IMR-90 (cell line): ENCODE results near the gene COL4A2. TPM values are rescaled to one million over a fixed set of nuclear protein-coding genes. Genes with fewer than 3 reads are reported as not detected.
A peak's percentile ranks its signal among the peaks of the same experiment; 100 is the strongest.

ENCODE experiments used
- ATAC-seq: fragments of 200-7000 bp; cut with Tn5 transposase; 2 replicates; pipeline ENCODE4 v1.9.1; 2020; ENCODE audit warnings: low read depth, mild to moderate bottlenecking, moderate library complexity
- BruUV-seq: library from RNA; stranded (reverse); fragments of 400-500 nt; replicated peaks from 2 replicates; lab custom pipeline; 2021; lab: Mats Ljungman, UMichigan
- CTCF ChIA-PET: fragments of 300-600 bp; formaldehyde crosslinking; extraction: SDS; loops from one replicate; lab custom pipeline; 2021; ENCODE audit warnings: antibody characterized with exemption; lab: Yijun Ruan, JAX
- POLR2A ChIA-PET: fragments of 300-600 bp; sonication (Branson Sonifier 250); formaldehyde crosslinking; loops from one replicate; lab custom pipeline; 2022; ENCODE audit warnings: antibody characterized with exemption; ENCODE audit not compliant: unreplicated experiment; lab: Charles Lee
- DNase-seq: peaks from one replicate; pipeline ENCODE4 v3.0.0; 2013
- H2AFZ ChIP-seq: replicated peaks from 2 replicates; pipeline ENCODE3; 2013; ENCODE audit warnings: low read length, mild to moderate bottlenecking; ENCODE audit not compliant: poor library complexity
- H2AK5ac ChIP-seq: 2 replicates; pipeline ENCODE4 v1.6.1; 2013; ENCODE audit warnings: low read depth, low read length, inconsistent platforms
- H2AK9ac ChIP-seq: replicated peaks from 2 replicates; pipeline ENCODE3; 2013; ENCODE audit warnings: mild to moderate bottlenecking, low read depth, low read length, moderate library complexity; ENCODE audit not compliant: poor library complexity
- H2BK120ac ChIP-seq: 2 replicates; pipeline ENCODE4 v1.6.1; 2013; ENCODE audit warnings: low read depth, low read length, inconsistent platforms
- H2BK15ac ChIP-seq: 3 replicates; pipeline ENCODE4 v1.6.1; 2013; ENCODE audit warnings: low read depth, low read length, inconsistent platforms
- H2BK20ac ChIP-seq: 2 replicates; pipeline ENCODE4 v1.6.1; 2013; ENCODE audit warnings: low read depth, mild to moderate bottlenecking, inconsistent platforms, low read length, moderate library complexity
- H2BK5ac ChIP-seq: 2 replicates; pipeline ENCODE4 v1.6.1; 2013; ENCODE audit warnings: mild to moderate bottlenecking, low read depth, low read length, inconsistent platforms; ENCODE audit not compliant: poor library complexity, severe bottlenecking
- H3K14ac ChIP-seq: replicated peaks from 2 replicates; pipeline ENCODE4 v1.6.1; 2013; ENCODE audit warnings: low read depth, low read length, inconsistent platforms
- H3K18ac ChIP-seq: 2 replicates; pipeline ENCODE4 v1.6.1; 2013; ENCODE audit warnings: low read depth, low read length, control low read depth
- H3K23ac ChIP-seq: 2 replicates; pipeline ENCODE4 v1.6.1; 2013; ENCODE audit warnings: low read depth, low read length, inconsistent platforms
- H3K27ac ChIP-seq: 2 replicates; pipeline ENCODE4 v1.5.1; 2013; ENCODE audit warnings: mild to moderate bottlenecking, control low read depth, low read length; ENCODE audit not compliant: insufficient read depth
- H3K27me3 ChIP-seq: 2 replicates; pipeline ENCODE4 v1.6.1; 2013; ENCODE audit warnings: low read length; ENCODE audit not compliant: control insufficient read depth, insufficient read depth
- H3K36me3 ChIP-seq: 2 replicates; pipeline ENCODE4 v1.6.1; 2013; ENCODE audit warnings: low read length, mixed read lengths; ENCODE audit not compliant: control insufficient read depth, insufficient read depth
- H3K4ac ChIP-seq: 2 replicates; pipeline ENCODE4 v1.6.1; 2013; ENCODE audit warnings: low read depth, low read length, inconsistent platforms
- H3K4me1 ChIP-seq: 2 replicates; pipeline ENCODE4 v1.6.1; 2013; ENCODE audit warnings: low read length, mixed read lengths; ENCODE audit not compliant: control insufficient read depth, insufficient read depth
- H3K4me2 ChIP-seq: 2 replicates; pipeline ENCODE4 v1.6.1; 2013; ENCODE audit warnings: low read depth, mild to moderate bottlenecking, control low read depth, low read length, moderate library complexity
- H3K4me3 ChIP-seq: 2 replicates; pipeline ENCODE4 v1.5.1; 2013; ENCODE audit warnings: low read depth, mild to moderate bottlenecking, control low read depth, low read length, moderate library complexity; ENCODE audit not compliant: insufficient read depth
- H3K56ac ChIP-seq: 2 replicates; pipeline ENCODE4 v1.6.1; 2013; ENCODE audit warnings: low read length, inconsistent platforms; ENCODE audit not compliant: insufficient read depth; ENCODE audit errors: extremely low read depth
- H3K79me1 ChIP-seq, 2 experiments: 2 replicates each; pipeline ENCODE4 v1.6.1; 2013; ENCODE audit warnings: low read length in 2 of 2, inconsistent platforms in 1 of 2, low read depth in 1 of 2
- H3K9ac ChIP-seq: 2 replicates; pipeline ENCODE4 v1.6.1; 2013; ENCODE audit warnings: low read depth, low read length, control low read depth
- H3K9me1 ChIP-seq: 2 replicates; pipeline ENCODE4 v1.6.1; 2013; ENCODE audit warnings: low read length, inconsistent platforms; ENCODE audit not compliant: insufficient read depth
- H3K9me3 ChIP-seq: 2 replicates; pipeline ENCODE4 v1.6.1; 2013; ENCODE audit warnings: low read length; ENCODE audit not compliant: control insufficient read depth, insufficient read depth
- H4K20me1 ChIP-seq: 2 replicates; pipeline ENCODE4 v1.6.1; 2013; ENCODE audit warnings: low read length, inconsistent platforms; ENCODE audit not compliant: insufficient read depth
- H4K5ac ChIP-seq: 2 replicates; pipeline ENCODE4 v1.6.1; 2013; ENCODE audit warnings: mild to moderate bottlenecking, low read depth, low read length, control low read depth
- H4K8ac ChIP-seq, 2 experiments: 2 replicates each; pipeline ENCODE4 v1.6.1; 2013; ENCODE audit warnings: low read depth in 2 of 2, low read length in 2 of 2, control low read depth in 1 of 2, inconsistent platforms in 1 of 2
- H4K91ac ChIP-seq: 2 replicates; pipeline ENCODE4 v1.6.1; 2013; ENCODE audit warnings: low read depth, low read length, inconsistent platforms; ENCODE audit not compliant: insufficient read depth
- POLR2A ChIP-seq: IDR thresholded peaks from 2 replicates; pipeline ENCODE4 v1.6.1; 2012; ENCODE audit warnings: mild to moderate bottlenecking, low read depth, low read length
- WGBS, 2 experiments: methylation state at CpG; one replicate each; pipeline versions ENCODE4 v1.1.5 to v1.1.7; 2013; ENCODE audit warnings: missing lambda C conversion rate in 2 of 2; ENCODE audit not compliant: insufficient read length in 1 of 2; ENCODE audit errors: extremely low coverage in 2 of 2; 5-methylcytosine and 5-hydroxymethylcytosine counted together
- dilution Hi-C: fragments of 300-500 bp; cut with HindIII; formaldehyde crosslinking; loops from one replicate; pipeline ENCODE4 v1.14.3; 2018; ENCODE audit warnings: low sequenced_read_pairs; ENCODE audit not compliant: unreplicated experiment
- in situ Hi-C: fragments of 300-500 bp; cut with MboI; formaldehyde crosslinking; loops from 3 replicates; pipeline ENCODE4 v1.14.3; 2019; ENCODE audit warnings: low sequenced_read_pairs, inconsistent platforms, mixed read lengths
- intact Hi-C: fragments of 100-400 bp; cut with micrococcal nuclease; formaldehyde crosslinking; loops from 2 replicates; pipeline ENCODE4 v1.10.0; 2022
- polyA plus RNA-seq, 3 experiments: library from polyadenylated mRNA; depleted of rRNA; stranded (reverse); fragments of >200 nt; gene quantifications; 2 replicates each; pipeline ENCODE4 v1.2.3, GENCODE V29; 2012; ENCODE audit warnings: low replicate concordance in 1 of 3
- total RNA-seq: library from RNA; depleted of rRNA; stranded (reverse); fragments of >200 nt; gene quantifications from 2 replicates; pipeline ENCODE4 v1.2.3, GENCODE V29; 2012
- TF ChIP-seq, protein P1 (sequence below): fragments of 150-350 bp; IDR thresholded peaks from 2 replicates; pipeline ENCODE4 v1.6.1; 2017; ENCODE audit warnings: mild to moderate bottlenecking, antibody characterized with exemption, low read length, low read depth

Gene COL4A2
- total and polyA plus RNA-seq, 2 of the 4 experiments (the other 2 are of a cell fraction) = 90.7 to 457 TPM

- H3K23ac ChIP-seq = peak overlapping the region; percentile 47; the same call in 1 of the 2 replicates
- intact Hi-C loops (no loop called here), dilution Hi-C loops (no loop called here), in situ Hi-C loops (no loop called here)
- peaks cover 11% of the 10 kb centered on the region for H3K36me3 ChIP-seq
- no peak overlapping the region for H3K4me3 ChIP-seq
- peak overlapping the region in 1 of 2 experiments; percentile 11; a peak in 1 of 4 replicates for H4K8ac ChIP-seq
- WGBS, 2 experiments = 80% methylated on average over 3 of the region's 20 CpGs; no CpG with 5 or more reads in 1 of the 2 experiments
- no peaks in the 10 kb centered on the region for H3K27me3 ChIP-seq
- ChIA-PET CTCF (no interaction called here), POLR2A (no interaction called here)
- H2AK5ac ChIP-seq = 0 out of 2 replicates have a peak overlapping the region, but pooled peaks have one; percentile 40
- H2BK15ac ChIP-seq = no peak overlapping the region
- H3K9ac ChIP-seq = no peak overlapping the region
- no peak overlapping the region for H2BK120ac ChIP-seq
- ATAC-seq (no peak), DNase-seq (peak; percentile 50)
- no peak overlapping the region for H3K4me2 ChIP-seq
- H2AFZ ChIP-seq = no peak overlapping the region
- 0 out of 2 replicates have a peak overlapping the region, but pooled peaks have one; percentile 36 for H3K4ac ChIP-seq
- no TSS peak for BruUV-seq
- peaks cover 15% of the 10 kb centered on the region; the same call in 1 of the 2 replicates for H4K20me1 ChIP-seq
- no peak overlapping the region for H3K27ac ChIP-seq
- peaks cover 39 to 82% of the 10 kb centered on the region in 2 experiments for H3K79me1 ChIP-seq
- H3K14ac ChIP-seq = peak overlapping the region; percentile 47
- no peak overlapping the region for H2AK9ac ChIP-seq
- H3K9me3 ChIP-seq = no peaks in the 10 kb centered on the region
- no peak overlapping the region for H3K18ac ChIP-seq
- no peak overlapping the region; the same call in 1 of the 2 replicates for H4K5ac ChIP-seq
- H3K4me1 ChIP-seq = peaks cover 11% of the 10 kb centered on the region
- peak overlapping the region; percentile 46; the same call in 1 of the 2 replicates for H2BK20ac ChIP-seq
- peaks cover 21% of the 10 kb centered on the region for H3K9me1 ChIP-seq
- TF ChIP-seq, protein P1, sequence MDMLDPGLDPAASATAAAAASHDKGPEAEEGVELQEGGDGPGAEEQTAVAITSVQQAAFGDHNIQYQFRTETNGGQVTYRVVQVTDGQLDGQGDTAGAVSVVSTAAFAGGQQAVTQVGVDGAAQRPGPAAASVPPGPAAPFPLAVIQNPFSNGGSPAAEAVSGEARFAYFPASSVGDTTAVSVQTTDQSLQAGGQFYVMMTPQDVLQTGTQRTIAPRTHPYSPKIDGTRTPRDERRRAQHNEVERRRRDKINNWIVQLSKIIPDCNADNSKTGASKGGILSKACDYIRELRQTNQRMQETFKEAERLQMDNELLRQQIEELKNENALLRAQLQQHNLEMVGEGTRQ = peak; percentile 42
- no peak for TF ChIP-seq POLR2A
- no peak overlapping the region for H4K91ac ChIP-seq
- no peak overlapping the region for H2BK5ac ChIP-seq
- no peak overlapping the region for H3K56ac ChIP-seq
These were observed 64.7 kb downstream of the COL4A2 start for GRCh38 chr13:110371550-110372465.
